Measurements from ENCODE around the gene ITPRIP. TPM values are rescaled to one million over a fixed set of nuclear protein-coding genes. Genes with fewer than 3 reads are reported as not detected.

Gene ITPRIP
- total RNA-seq, 1 experiment from 2014 or later, result 24.8 TPM

GRCh38 chr10:104331208-104331838 lies 6.9 kb downstream of the ITPRIP start:
- intact Hi-C loops (cut with micrococcal nuclease; ENCODE audit: unreplicated experiment), result no loop called here
- BruUV-seq (replicated peaks), result no TSS peak
- ChIA-PET POLR2A (ENCODE audit: low non-redundant PET) (no interaction called here), CTCF (no interaction called here)
- TF ChIP-seq EZH2 (IDR thresholded peaks at IDR 0.05; ENCODE audit: borderline replicate concordance, low read depth, low read length, poor library complexity, severe bottlenecking) (no peak), CTCF (conservative IDR thresholded peaks at IDR 0.05; ENCODE audit: low read depth, low read length) (no peak)
- Histone ChIP-seq H3K9me3 (ENCODE audit: low read depth, low read length, poor library complexity, severe bottlenecking) (no peaks in the 10 kb centered on the region), H3K36me3 (ENCODE audit: insufficient read depth, low read length, poor library complexity, severe bottlenecking) (no peaks in the 10 kb centered on the region), H3K4me3 (ENCODE audit: low read depth, low read length, poor library complexity, severe bottlenecking) (no peak overlapping the region), H3K27ac (ENCODE audit: low read depth, low read length, poor library complexity, severe bottlenecking) (peak overlapping the region; percentile 81), H3K4me1 (ENCODE audit: insufficient read depth, low read length, poor library complexity, severe bottlenecking) (peaks cover 85% of the 10 kb centered on the region), H3K27me3 (replicated peaks; ENCODE audit: insufficient read depth, low read depth, low read length, poor library complexity) (no peaks in the 10 kb centered on the region)
- DNase-seq (ENCODE audit: low spot score), result peak; percentile 85

- DNase-seq (ENCODE audit: low spot score), result no peak
These were observed 7.8 kb downstream of the ITPRIP start for GRCh38 chr10:104330168-104331110.

More at GRCh38 chr10:104330168-104331110, 7.8 kb downstream of the ITPRIP start:
- Histone ChIP-seq H3K4me1 (ENCODE audit: insufficient read depth, low read length, poor library complexity, severe bottlenecking) (peaks cover 85% of the 10 kb centered on the region), H3K27ac (ENCODE audit: low read depth, low read length, poor library complexity, severe bottlenecking) (peak overlapping the region; percentile 81), H3K4me3 (ENCODE audit: low read depth, low read length, poor library complexity, severe bottlenecking) (no peak overlapping the region), H3K9me3 (ENCODE audit: low read depth, low read length, poor library complexity, severe bottlenecking) (no peaks in the 10 kb centered on the region), H3K36me3 (ENCODE audit: insufficient read depth, low read length, poor library complexity, severe bottlenecking) (no peaks in the 10 kb centered on the region), H3K27me3 (replicated peaks; ENCODE audit: insufficient read depth, low read depth, low read length, poor library complexity) (no peaks in the 10 kb centered on the region)
- CTCF ChIA-PET, result no interaction called here
- TF ChIP-seq CTCF (conservative IDR thresholded peaks at IDR 0.05; ENCODE audit: low read depth, low read length), result no peak
- no peak for TF ChIP-seq EZH2 (IDR thresholded peaks at IDR 0.05; ENCODE audit: borderline replicate concordance, low read depth, low read length, poor library complexity, severe bottlenecking)
- BruUV-seq (replicated peaks), result no TSS peak
- intact Hi-C loops (cut with micrococcal nuclease; ENCODE audit: unreplicated experiment), result no loop called here
- POLR2A ChIA-PET (ENCODE audit: low non-redundant PET), result interaction anchor here (1.0 kb wide), 1 partner anchor 8 kb away, joined by 4 read pairs; the partner anchor contains the start of gene ITPRIP
